Gastrocnemius medialis (tissue), 4 donors: ENCODE results near the gene SERPINA9. TPM values are rescaled to one million over a fixed set of nuclear protein-coding genes. Genes with fewer than 3 reads are reported as not detected.

Source experiments
- ATAC-seq, 2 donors: fragments of 150-250 bp; one replicate each; pipeline ENCODE4 v1.9.1; 2016
- DNase-seq, 2 donors: peaks; one replicate each; pipeline ENCODE4 v3.0.0-alpha.2; 2019
- H3K27ac ChIP-seq, 4 donors: fragments of 200-600 bp; sonication (generic); 1 replicate in 1 of 4; 2 replicates in 3 of 4; pipeline ENCODE4 v1.5.1; 2016 to 2018; ENCODE audit warnings: mild to moderate bottlenecking in 2 of 4, moderate library complexity in 1 of 4
- H3K27me3 ChIP-seq, 3 donors: fragments of 200-600 bp; sonication (generic) in 2 of 3; 1 replicate in 1 of 3; 2 replicates in 2 of 3; pipeline versions ENCODE4 v1.5.1 to v1.6.0; 2016 to 2019; ENCODE audit warnings: mild to moderate bottlenecking in 1 of 3, moderate library complexity in 1 of 3
- H3K36me3 ChIP-seq, 2 donors: fragments of 200-600 bp; sonication (generic) in 1 of 2; one replicate each; pipeline ENCODE4 v1.5.1; 2017 to 2018
- H3K4me1 ChIP-seq, 2 donors: fragments of 200-600 bp; sonication (generic) in 1 of 2; one replicate each; pipeline ENCODE4 v1.5.1; 2016 to 2017; ENCODE audit warnings: mild to moderate bottlenecking in 2 of 2
- H3K4me3 ChIP-seq, 4 donors: fragments of 200-600 bp; sonication (generic) in 3 of 4; 1 replicate in 1 of 4; 2 replicates in 3 of 4; pipeline ENCODE4 v1.5.1; 2016 to 2019; ENCODE audit warnings: mild to moderate bottlenecking in 2 of 4
- H3K9me3 ChIP-seq, 3 donors: fragments of 200-600 bp; sonication (generic) in 2 of 3; 1 replicate in 1 of 3; 2 replicates in 2 of 3; pipeline ENCODE4 v1.5.1; 2016 to 2019
- CTCF ChIP-seq, 5 experiments: fragments of 450-650 bp in 3 of 5; fragments of 200-600 bp in 2 of 5; sonication (generic) in 2 of 5; IDR thresholded peaks in 4 of 5; conservative IDR thresholded peaks in 1 of 5; 1 replicate in 4 of 5; 2 replicates in 1 of 5; pipeline ENCODE4 v1.5.1; 2016 to 2019; ENCODE audit warnings: antibody characterized with exemption in 5 of 5, mild to moderate bottlenecking in 3 of 5, moderate library complexity in 3 of 5
- POLR2A ChIP-seq, 2 donors: fragments of 450-650 bp; IDR thresholded peaks; one replicate each; pipeline ENCODE4 v1.6.1; 2017; ENCODE audit warnings: antibody characterized with exemption in 2 of 2, mild to moderate bottlenecking in 2 of 2, moderate library complexity in 2 of 2
- in situ Hi-C, 4 donors: fragments of 200-750 bp; cut with MboI; loops; one replicate each; pipeline versions ENCODE4 v1.15.0 to v1.8.0; 2017; ENCODE audit warnings: low sequenced_read_pairs in 4 of 4
- intact Hi-C: fragments of 100-400 bp; cut with DNase I; formaldehyde crosslinking; loops from one replicate; pipeline ENCODE4 v1.15.1; 2023; ENCODE audit warnings: low total_unique reads
- total RNA-seq, 4 donors: library from RNA; depleted of rRNA; stranded (reverse); fragments of >200 nt; gene quantifications; one replicate each; pipeline versions ENCODE4 v1.1.0 to v1.2.3, GENCODE V29; 2016

Gene SERPINA9
- total RNA-seq, 4 donors from 2014 or later = not detected

GRCh38 chr14:94505206-94505605 is 29.2 kb upstream of the SERPINA9 start:
- intact Hi-C loops (no loop called here), in situ Hi-C loops (no loop called here)
- no peak for ATAC-seq
- H3K9me3 ChIP-seq = no peaks in the 10 kb centered on the region
- H3K27ac ChIP-seq = no peak overlapping the region
- H3K4me1 ChIP-seq = no peaks in the 10 kb centered on the region
- no peak overlapping the region for H3K4me3 ChIP-seq
- DNase-seq = no peak
- no peaks in the 10 kb centered on the region for H3K36me3 ChIP-seq
- peaks cover 0 to 2% (median 0%) of the 10 kb centered on the region in 3 donors for H3K27me3 ChIP-seq
- no peak for TF ChIP-seq POLR2A (IDR thresholded peaks at IDR 0.05)

DNA sequence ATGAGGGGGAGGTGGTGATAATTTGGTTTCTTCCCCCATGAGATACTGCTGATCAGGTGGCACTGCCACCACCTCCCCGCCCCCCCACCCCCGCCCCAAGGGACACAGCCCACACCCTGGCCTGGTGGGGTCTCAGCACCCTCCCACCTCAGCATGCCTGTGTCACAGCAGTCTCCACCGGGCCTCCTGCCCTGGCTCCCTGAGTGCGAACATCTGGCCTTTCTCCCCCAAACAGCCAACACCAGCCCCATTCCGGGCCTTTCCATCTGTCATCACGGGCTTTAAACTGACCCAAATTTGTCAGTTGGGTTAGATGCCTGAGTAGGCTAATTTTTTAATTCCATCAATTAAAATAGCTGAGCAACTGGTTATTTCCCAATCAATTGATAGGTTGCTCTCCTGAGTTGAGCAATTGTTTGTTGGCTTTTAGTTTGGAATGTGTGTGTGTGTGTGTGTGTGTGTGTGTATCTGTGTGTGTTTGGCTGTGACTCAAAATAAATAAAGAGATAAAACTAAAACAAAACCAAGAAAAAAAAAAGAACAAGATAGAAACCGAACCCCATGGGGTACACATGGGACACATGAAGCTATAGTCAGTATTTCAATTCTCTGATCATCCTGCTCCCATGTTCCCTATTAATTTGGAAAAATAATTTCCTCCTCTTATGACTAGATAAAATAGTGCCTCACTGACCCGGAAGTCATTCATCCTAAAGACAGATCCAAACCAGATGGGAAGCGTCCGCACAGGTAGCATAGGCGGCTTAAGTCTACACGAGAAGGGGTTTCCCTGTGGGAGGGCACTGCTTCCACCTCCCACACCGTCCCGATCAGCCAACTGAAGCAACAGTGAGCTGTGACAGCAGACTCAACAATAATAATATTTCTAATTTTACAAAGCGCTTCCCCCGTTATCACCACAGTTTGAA is 25.9 kb upstream of the SERPINA9 start:
- ATAC-seq (no peak), DNase-seq (no peak)
- no peaks in the 10 kb centered on the region for H3K4me1 ChIP-seq
- no peaks in the 10 kb centered on the region for H3K36me3 ChIP-seq
- no peak overlapping the region for H3K4me3 ChIP-seq
- no peaks in the 10 kb centered on the region for H3K9me3 ChIP-seq
- peaks cover 0 to 2% (median 0%) of the 10 kb centered on the region in 3 donors for H3K27me3 ChIP-seq
- H3K27ac ChIP-seq = no peak overlapping the region
- in situ Hi-C loops (no loop called here), intact Hi-C loops (no loop called here)
- TF ChIP-seq CTCF (IDR thresholded peaks at IDR 0.05 in 4 of 5, conservative IDR thresholded peaks at IDR 0.05 in 1 of 5) (no peak), POLR2A (IDR thresholded peaks at IDR 0.05) (no peak)

GRCh38 chr14:94500264-94500663 is 24.3 kb upstream of the SERPINA9 start:
- H3K4me1 ChIP-seq = no peaks in the 10 kb centered on the region
- peaks cover 0 to 2% (median 0%) of the 10 kb centered on the region in 3 donors for H3K27me3 ChIP-seq
- H3K9me3 ChIP-seq = no peaks in the 10 kb centered on the region
- H3K36me3 ChIP-seq = no peaks in the 10 kb centered on the region
- H3K27ac ChIP-seq = no peak overlapping the region
- intact Hi-C loops = no loop called here
- DNase-seq = no peak
- TF ChIP-seq CTCF (IDR thresholded peaks at IDR 0.05 in 4 of 5, conservative IDR thresholded peaks at IDR 0.05 in 1 of 5) = no peak
- TF ChIP-seq POLR2A (IDR thresholded peaks at IDR 0.05) = no peak
- H3K4me3 ChIP-seq = no peak overlapping the region
- in situ Hi-C loops = no loop called here
- no peak for ATAC-seq

DNA sequence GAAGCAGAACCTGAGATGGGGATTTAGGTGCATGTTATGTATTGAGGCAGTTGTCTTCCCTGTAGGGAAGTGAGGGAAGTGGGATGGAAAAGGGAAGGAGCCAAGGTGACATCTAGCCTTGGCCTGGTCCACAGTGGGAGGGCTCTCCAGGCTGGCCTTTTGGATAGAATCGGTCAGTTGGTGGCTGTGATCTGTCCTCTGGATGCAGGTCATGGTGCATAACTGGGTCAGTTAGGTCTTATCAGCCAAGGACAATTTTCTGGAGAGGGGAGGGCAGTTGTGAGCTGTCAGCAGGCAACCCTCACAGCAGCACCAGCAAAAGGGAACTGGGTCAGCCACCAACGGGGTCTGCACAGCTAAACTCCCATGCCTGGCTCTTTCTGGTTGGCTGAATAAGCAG is 23.7 kb upstream of the SERPINA9 start:
- Histone ChIP-seq H3K27me3 (no peaks in the 10 kb centered on the region), H3K4me3 (no peak overlapping the region), H3K9me3 (no peaks in the 10 kb centered on the region), H3K27ac (no peak overlapping the region), H3K36me3 (no peaks in the 10 kb centered on the region), H3K4me1 (no peaks in the 10 kb centered on the region)
- DNase-seq (no peak), ATAC-seq (no peak)
- intact Hi-C loops (no loop called here), in situ Hi-C loops (no loop called here)
- TF ChIP-seq POLR2A (IDR thresholded peaks at IDR 0.05) = no peak
- no peak for TF ChIP-seq CTCF (IDR thresholded peaks at IDR 0.05 in 4 of 5, conservative IDR thresholded peaks at IDR 0.05 in 1 of 5)

- H3K9me3 ChIP-seq = no peaks in the 10 kb centered on the region
- intact Hi-C loops = no loop called here
- ATAC-seq = no peak
- TF ChIP-seq CTCF (IDR thresholded peaks at IDR 0.05 in 4 of 5, conservative IDR thresholded peaks at IDR 0.05 in 1 of 5) = no peak
- no peak for TF ChIP-seq POLR2A (IDR thresholded peaks at IDR 0.05)
- H3K4me3 ChIP-seq = no peak overlapping the region
- DNase-seq = no peak
- no peaks in the 10 kb centered on the region for H3K27me3 ChIP-seq
- H3K4me1 ChIP-seq = no peaks in the 10 kb centered on the region
- in situ Hi-C loops = no loop called here
- no peaks in the 10 kb centered on the region for H3K36me3 ChIP-seq
- no peak overlapping the region for H3K27ac ChIP-seq
These were observed 22.2 kb upstream of the SERPINA9 start for GRCh38 chr14:94498215-94498614.
